ENCODE data around the gene CDKN1C. TPM values are rescaled to one million over a fixed set of nuclear protein-coding genes. Genes with fewer than 3 reads are reported as not detected.

Gene CDKN1C
- total and polyA plus RNA-seq, 2 experiments from 2014 or later = 64.6 to 108 TPM

GRCh38 chr11:2843551-2843950 lies 42.0 kb downstream of the CDKN1C start:
- DNase-seq (ENCODE audit: low read depth in 1 of 2, low spot score in 1 of 2) = no peak
- peaks cover 23% of the 10 kb centered on the region for H3K4me1 ChIP-seq (ENCODE audit: low read depth)
- H3K27ac ChIP-seq = no peak overlapping the region
- H3K9me3 ChIP-seq (ENCODE audit: low read depth) = no peaks in the 10 kb centered on the region
- TF ChIP-seq, protein P1, sequence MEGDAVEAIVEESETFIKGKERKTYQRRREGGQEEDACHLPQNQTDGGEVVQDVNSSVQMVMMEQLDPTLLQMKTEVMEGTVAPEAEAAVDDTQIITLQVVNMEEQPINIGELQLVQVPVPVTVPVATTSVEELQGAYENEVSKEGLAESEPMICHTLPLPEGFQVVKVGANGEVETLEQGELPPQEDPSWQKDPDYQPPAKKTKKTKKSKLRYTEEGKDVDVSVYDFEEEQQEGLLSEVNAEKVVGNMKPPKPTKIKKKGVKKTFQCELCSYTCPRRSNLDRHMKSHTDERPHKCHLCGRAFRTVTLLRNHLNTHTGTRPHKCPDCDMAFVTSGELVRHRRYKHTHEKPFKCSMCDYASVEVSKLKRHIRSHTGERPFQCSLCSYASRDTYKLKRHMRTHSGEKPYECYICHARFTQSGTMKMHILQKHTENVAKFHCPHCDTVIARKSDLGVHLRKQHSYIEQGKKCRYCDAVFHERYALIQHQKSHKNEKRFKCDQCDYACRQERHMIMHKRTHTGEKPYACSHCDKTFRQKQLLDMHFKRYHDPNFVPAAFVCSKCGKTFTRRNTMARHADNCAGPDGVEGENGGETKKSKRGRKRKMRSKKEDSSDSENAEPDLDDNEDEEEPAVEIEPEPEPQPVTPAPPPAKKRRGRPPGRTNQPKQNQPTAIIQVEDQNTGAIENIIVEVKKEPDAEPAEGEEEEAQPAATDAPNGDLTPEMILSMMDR (IDR thresholded peaks at IDR 0.05; ENCODE audit: low read depth, low read length) = no peak
- H3K36me3 ChIP-seq = no peaks in the 10 kb centered on the region
- no peaks in the 10 kb centered on the region for H3K27me3 ChIP-seq
- H3K4me3 ChIP-seq = no peak overlapping the region

DNA sequence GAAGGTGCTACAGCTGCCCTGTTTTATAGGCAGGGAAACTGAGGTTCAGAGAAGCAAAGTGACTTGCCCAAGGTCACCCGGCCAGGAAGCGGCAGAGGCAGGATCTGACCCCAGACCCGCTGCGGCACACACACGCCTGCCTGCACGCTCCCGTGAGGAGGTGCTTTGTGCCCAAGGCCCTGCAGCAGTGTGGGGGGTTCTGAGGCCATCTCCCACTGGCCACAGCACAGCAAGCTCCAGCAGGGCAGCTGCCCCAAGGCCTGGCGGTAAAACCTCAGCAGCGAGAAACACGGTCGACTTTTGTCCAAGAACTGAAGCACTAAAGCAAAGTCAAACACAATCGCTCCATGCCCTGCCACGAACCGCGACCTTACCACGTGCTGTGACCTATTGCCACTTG lies 42.7 kb downstream of the CDKN1C start:
- Histone ChIP-seq H3K27me3 (no peaks in the 10 kb centered on the region), H3K36me3 (no peaks in the 10 kb centered on the region), H3K4me1 (ENCODE audit: low read depth) (peaks cover 28% of the 10 kb centered on the region), H3K27ac (no peak overlapping the region), H3K4me3 (no peak overlapping the region), H3K9me3 (ENCODE audit: low read depth) (no peaks in the 10 kb centered on the region)
- TF ChIP-seq, protein P1 (IDR thresholded peaks at IDR 0.05; ENCODE audit: low read depth, low read length) = no peak
- DNase-seq (ENCODE audit: low read depth in 1 of 2, low spot score in 1 of 2) = no peak

GRCh38 chr11:2841411-2842190 lies 44.0 kb downstream of the CDKN1C start:
- Histone ChIP-seq H3K36me3 (no peaks in the 10 kb centered on the region), H3K27me3 (no peaks in the 10 kb centered on the region), H3K9me3 (ENCODE audit: low read depth) (no peaks in the 10 kb centered on the region), H3K4me3 (no peak overlapping the region), H3K27ac (no peak overlapping the region), H3K4me1 (ENCODE audit: low read depth) (peaks cover 38% of the 10 kb centered on the region)
- DNase-seq (ENCODE audit: low read depth in 1 of 2, low spot score in 1 of 2) = no peak
- TF ChIP-seq, protein P1 (IDR thresholded peaks at IDR 0.05; ENCODE audit: low read depth, low read length) = no peak

DNA sequence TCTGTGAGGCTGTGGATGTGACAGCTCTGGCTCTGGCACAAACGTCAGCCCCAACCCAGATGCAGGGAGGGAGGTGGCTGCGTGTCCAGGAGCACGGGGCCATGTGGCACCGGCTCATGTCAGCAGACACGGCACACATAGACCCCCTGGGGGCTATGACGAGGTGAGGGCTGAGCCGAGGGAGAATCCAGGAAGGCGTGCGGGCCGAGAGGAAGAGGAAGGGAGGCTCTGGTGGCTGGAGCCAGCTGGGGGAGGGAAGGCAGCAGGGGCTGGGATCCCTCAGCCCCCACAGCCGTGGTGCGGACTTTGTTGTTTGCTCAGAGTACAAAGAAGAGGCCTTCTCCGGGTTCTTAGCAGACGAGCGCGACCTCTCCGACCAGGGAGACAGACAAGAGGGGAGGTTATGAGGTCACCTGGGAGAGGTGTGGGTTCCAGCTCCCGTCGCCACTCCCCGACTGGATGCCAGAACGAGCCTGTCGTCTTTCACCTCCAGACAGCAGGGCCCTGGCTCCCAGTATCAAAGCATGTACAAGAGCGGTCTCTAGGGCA lies 46.1 kb downstream of the CDKN1C start:
- H3K4me3 ChIP-seq = no peak overlapping the region
- DNase-seq (ENCODE audit: low read depth in 1 of 2, low spot score in 1 of 2) = no peak
- H3K36me3 ChIP-seq = no peaks in the 10 kb centered on the region
- H3K4me1 ChIP-seq (ENCODE audit: low read depth) = peaks cover 40% of the 10 kb centered on the region
- TF ChIP-seq, protein P1 (IDR thresholded peaks at IDR 0.05; ENCODE audit: low read depth, low read length) = no peak
- H3K27me3 ChIP-seq = no peaks in the 10 kb centered on the region
- no peaks in the 10 kb centered on the region for H3K9me3 ChIP-seq (ENCODE audit: low read depth)
- no peak overlapping the region for H3K27ac ChIP-seq

DNA sequence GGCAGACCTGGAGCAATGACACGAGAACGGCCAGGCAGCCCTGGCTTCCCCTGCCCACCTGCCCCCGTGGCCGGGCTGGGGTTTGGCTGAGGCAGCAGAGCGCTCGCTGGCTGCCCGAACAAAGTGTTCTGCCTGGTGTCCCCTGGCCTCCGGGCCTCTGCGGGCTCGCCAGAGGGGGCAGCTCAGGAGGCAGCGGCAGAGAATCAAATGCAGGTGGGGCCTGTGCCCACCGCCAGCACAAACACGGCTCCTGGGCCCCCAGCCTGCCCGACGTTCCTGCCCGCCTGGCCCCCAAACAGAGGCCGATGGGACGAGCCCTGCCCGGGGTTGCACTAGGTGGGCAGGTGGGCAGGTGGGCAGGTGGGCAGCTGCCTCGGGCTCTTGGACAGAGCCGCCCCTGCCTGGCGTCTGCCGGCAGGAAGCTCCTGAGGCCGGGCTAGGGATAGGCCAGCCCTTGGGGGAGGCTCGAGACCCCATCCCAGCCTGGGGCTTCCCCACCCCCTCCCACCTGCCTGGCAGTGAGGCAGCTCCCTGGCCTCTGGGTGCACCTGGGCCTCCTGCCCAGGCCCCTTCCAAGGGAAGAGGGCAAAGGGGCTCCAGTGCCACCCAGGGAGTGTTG lies 46.8 kb downstream of the CDKN1C start:
- TF ChIP-seq, protein P1 (IDR thresholded peaks at IDR 0.05; ENCODE audit: low read depth, low read length) = no peak
- DNase-seq (ENCODE audit: low read depth in 1 of 2, low spot score in 1 of 2) = no peak
- peaks cover 39% of the 10 kb centered on the region for H3K4me1 ChIP-seq (ENCODE audit: low read depth)
- no peaks in the 10 kb centered on the region for H3K27me3 ChIP-seq
- H3K27ac ChIP-seq = peak overlapping the region; percentile 67
- H3K4me3 ChIP-seq = no peak overlapping the region
- no peaks in the 10 kb centered on the region for H3K36me3 ChIP-seq
- H3K9me3 ChIP-seq (ENCODE audit: low read depth) = no peaks in the 10 kb centered on the region

Data from cardiac muscle cell (in vitro differentiated cells and primary cell).